Adrenal gland (tissue), 5 donors: Measurements from ENCODE around the gene COX10.

Experiments used
- CTCF ChIP-seq, 6 experiments: fragments of 450-650 bp in 4 of 6; fragments of 200-600 bp in 2 of 6; sonication (generic) in 1 of 6; IDR thresholded peaks; 1 replicate in 5 of 6; 2 replicates in 1 of 6; pipeline versions ENCODE4 v1.5.1 to v1.8.0; 2016 to 2021; ENCODE audit warnings: antibody characterized with exemption in 6 of 6, mild to moderate bottlenecking in 2 of 6, moderate library complexity in 1 of 6
- POLR2A ChIP-seq, 2 donors: fragments of 450-650 bp; IDR thresholded peaks; one replicate each; pipeline ENCODE4 v1.6.1; 2017; ENCODE audit warnings: antibody characterized with exemption in 2 of 2, mild to moderate bottlenecking in 2 of 2, moderate library complexity in 1 of 2
- donor health status: DM: no; HTN: no; CAD: no.

GRCh38 chr17:14058051-14058450, 11.3 kb upstream of the COX10 start:
- TF ChIP-seq CTCF (IDR thresholded peaks at IDR 0.05) (no peak), POLR2A (IDR thresholded peaks at IDR 0.05) (no peak)
